ENCODE data around the gene HEY2. TPM values are rescaled to one million over a fixed set of nuclear protein-coding genes. Genes with fewer than 3 reads are reported as not detected.

Gene HEY2
- total and polyA plus RNA-seq, 2 donors (not counting 1 experiment from before 2014, with no cell fraction given), result 0.12 TPM; not detected in 1

- peak overlapping the region; percentile 46 for H3K27ac Mint-ChIP-seq
- ChIA-PET POLR2A (interaction anchor here (0.6 kb wide), 1 partner anchor 446 kb away, joined by 16 read pairs; no protein-coding TSS in a partner anchor), CTCF (interaction anchor here (0.6 to 14.0 kb wide), 5 partner anchors 30 to 438 kb away, joined by 3 to 375 read pairs (median 3); partner anchors contain the start of gene HINT3)
- peaks cover 60% of the 10 kb centered on the region for H3K27me3 Mint-ChIP-seq
- DNase-seq, result peak; percentile 67
- Histone ChIP-seq H3K9me3 (ENCODE audit: control extremely low read depth in 1 of 3, control insufficient read depth in 2 of 3, insufficient read depth in 1 of 3, low read length in 2 of 3) (peaks cover 0 to 13% (median 0%) of the 10 kb centered on the region in 3 donors), H3K27ac (ENCODE audit: low read length in 2 of 2) (peak overlapping the region in 1 of 2 donors; percentile 37), H3K4me2 (replicated peaks; ENCODE audit: low read depth, low read length, poor library complexity, severe bottlenecking) (peak overlapping the region; percentile 97), H3K9ac (ENCODE audit: low read length) (peak overlapping the region; percentile 73), H3K27me3 (replicated peaks in 1 of 4; ENCODE audit: control extremely low read depth in 1 of 4, control insufficient read depth in 3 of 4, insufficient read depth in 4 of 4, low read length in 3 of 4) (peaks cover 0 to 61% (median 50%) of the 10 kb centered on the region in 4 experiments), H3K79me2 (ENCODE audit: control insufficient read depth, insufficient read depth, low read length) (no peaks in the 10 kb centered on the region), H4K20me1 (ENCODE audit: control insufficient read depth, insufficient read depth, low read length, poor library complexity, severe bottlenecking) (no peaks in the 10 kb centered on the region), H3K4me1 (ENCODE audit: control insufficient read depth in 2 of 2, insufficient read depth in 2 of 2, low read length in 2 of 2) (peaks cover 35 to 42% of the 10 kb centered on the region in 2 donors), H2AFZ (ENCODE audit: insufficient read depth, low read depth, low read length, poor library complexity, severe bottlenecking) (peak overlapping the region; percentile 80), H3K4me3 (ENCODE audit: control extremely low read depth in 1 of 5, extremely low read depth in 1 of 5, insufficient read depth in 1 of 5, low read depth in 2 of 5, low read length in 4 of 5) (peak overlapping the region; percentile 41 to 75 (median 67)), H3K36me3 (replicated peaks in 1 of 2; ENCODE audit: control extremely low read depth in 1 of 2, control insufficient read depth in 1 of 2, extremely low read depth in 1 of 2, insufficient read depth in 2 of 2, low read length in 1 of 2) (no peaks in the 10 kb centered on the region)
- ATAC-seq (ENCODE audit: low read depth), result no peak
- no peaks in the 10 kb centered on the region for H3K9me3 Mint-ChIP-seq (ENCODE audit: insufficient read depth)
- intact Hi-C loops (cut with micrococcal nuclease), result loop anchor here (1.0 to 2.0 kb wide), 5 partner anchors 32 to 1518 kb away; partner anchors contain the start of genes HDDC2, NCOA7 and RNF146
- peak overlapping the region; percentile 92 for H3K4me3 Mint-ChIP-seq
- H3K4me1 Mint-ChIP-seq, result peaks cover 37% of the 10 kb centered on the region
- no peak for TF ChIP-seq CTCF (IDR thresholded peaks at IDR 0.05)
- TF ChIP-seq EZH2 (IDR thresholded peaks at IDR 0.05; ENCODE audit: borderline replicate concordance, insufficient read depth, low read depth, low read length, poor library complexity, severe bottlenecking), result no peak
- WGBS (ENCODE audit: insufficient coverage), result 1% methylated on average over 38 of the region's 42 CpGs
Observed at GRCh38 chr6:125748406-125749172, 843 bp upstream of the HEY2 start.
